Activated naive CD4-positive, alpha-beta T cell treated with Interleukin-2 at 50 U/mL for 16 hours (primary cell): ENCODE data around the gene EFNA1.

Source experiments
- DNase-seq: peaks from one replicate; pipeline ENCODE4 v3.0.0-alpha.2; 2020

EFNA1 gene

DNA sequence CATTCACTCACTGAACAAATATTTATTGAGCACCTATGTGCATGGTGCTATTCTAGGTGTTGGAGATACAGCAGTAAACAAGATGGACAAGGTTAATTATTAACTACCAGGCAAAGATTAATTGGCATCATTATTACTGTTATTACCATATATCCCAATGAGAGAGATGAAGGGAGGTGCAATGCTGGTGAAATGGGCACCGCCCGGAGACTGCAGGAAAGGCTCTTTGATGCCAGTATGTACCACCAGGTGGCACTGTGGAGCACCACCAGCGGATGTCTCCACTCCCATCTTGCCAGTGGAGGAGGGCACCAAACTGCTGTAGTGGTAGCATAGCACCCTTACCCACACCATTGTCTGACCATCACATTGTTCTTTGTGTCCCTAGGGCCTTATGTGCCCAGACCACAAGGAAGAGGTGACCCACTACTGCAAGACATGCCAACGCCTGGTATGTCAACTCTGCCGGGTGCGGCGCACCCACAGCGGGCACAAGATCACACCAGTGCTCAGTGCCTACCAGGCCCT is 48.9 kb downstream of the EFNA1 start:
- peak; percentile 86 for DNase-seq

- DNase-seq, result no peak
Measured at GRCh38 chr1:155177192-155177917, 49.7 kb downstream of the EFNA1 start.

- no peak for DNase-seq
Measured at GRCh38 chr1:155177918-155178281, 50.2 kb downstream of the EFNA1 start.

DNA sequence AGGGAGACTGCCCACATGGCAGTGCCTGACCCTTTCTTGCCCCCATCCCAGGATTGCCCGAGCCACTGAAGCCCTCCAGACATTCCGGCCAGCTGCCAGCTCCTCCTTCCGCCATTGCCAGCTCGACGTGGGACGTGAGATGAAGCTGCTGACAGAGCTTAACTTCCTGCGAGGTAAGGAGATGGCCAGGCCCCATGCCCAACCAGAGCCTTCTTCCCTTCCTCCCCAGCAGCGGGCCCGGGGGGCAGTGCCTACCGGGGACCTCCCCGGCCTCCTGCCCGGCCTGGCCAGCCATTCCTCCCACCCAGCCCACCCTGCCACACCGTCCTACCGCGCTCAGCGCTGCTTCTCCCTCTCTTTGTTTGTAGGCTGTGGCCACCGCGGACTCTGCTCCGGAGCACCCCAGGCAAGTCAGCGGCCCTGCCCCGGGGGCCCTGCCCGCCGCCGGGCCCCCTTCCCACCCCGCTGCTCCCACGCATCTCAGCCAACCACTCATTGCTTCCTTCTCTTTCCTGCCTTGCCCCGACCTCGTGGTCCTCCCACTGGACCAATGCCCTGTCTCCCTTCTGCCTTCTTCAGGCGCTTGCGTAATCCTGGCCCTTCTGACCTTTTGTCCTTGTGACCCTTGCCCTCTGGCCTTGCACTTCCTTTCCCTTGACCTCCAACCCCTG is 50.9 kb downstream of the EFNA1 start:
- no peak for DNase-seq

DNA sequence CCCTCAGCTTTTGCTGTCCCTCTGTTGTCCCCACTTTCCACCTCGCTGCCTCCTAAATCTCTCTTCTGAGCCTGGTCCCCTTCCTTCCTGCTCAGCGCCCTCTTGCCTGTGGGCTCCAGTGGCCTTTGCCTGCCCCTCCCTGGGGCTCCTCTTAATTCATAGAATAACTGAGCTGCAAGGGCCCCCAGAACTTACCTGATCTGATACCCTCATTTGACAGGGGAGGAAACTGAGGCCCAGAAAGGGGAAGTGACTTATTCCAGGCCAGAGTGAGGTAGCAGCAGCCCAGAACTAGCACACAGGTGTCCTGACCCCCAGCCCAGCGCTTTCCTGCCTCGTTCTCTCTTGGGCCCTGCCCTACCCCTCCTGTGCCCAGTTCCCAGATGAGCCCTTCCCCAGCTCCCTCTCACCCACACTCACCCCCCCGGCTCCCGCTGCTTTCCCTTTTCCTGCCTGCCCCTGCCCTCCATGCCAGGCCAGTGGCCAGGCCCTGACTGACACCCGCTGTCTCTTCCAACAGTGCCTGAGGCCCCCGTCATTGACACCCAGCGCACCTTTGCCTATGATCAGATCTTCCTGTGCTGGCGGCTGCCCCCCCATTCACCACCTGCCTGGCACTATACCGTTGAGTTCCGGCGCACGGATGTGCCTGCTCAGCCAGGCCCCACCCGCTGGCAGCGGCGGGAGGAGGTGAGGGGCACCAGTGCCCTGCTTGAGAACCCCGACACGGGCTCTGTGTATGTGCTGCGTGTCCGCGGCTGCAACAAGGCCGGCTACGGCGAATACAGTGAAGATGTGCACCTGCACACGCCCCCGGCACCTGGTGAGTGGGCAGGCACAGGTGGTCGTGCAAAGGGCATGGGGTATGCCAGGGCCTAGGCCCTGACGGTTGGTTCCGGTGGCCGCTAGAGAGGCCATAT is 51.7 kb downstream of the EFNA1 start:
- no peak for DNase-seq

DNA sequence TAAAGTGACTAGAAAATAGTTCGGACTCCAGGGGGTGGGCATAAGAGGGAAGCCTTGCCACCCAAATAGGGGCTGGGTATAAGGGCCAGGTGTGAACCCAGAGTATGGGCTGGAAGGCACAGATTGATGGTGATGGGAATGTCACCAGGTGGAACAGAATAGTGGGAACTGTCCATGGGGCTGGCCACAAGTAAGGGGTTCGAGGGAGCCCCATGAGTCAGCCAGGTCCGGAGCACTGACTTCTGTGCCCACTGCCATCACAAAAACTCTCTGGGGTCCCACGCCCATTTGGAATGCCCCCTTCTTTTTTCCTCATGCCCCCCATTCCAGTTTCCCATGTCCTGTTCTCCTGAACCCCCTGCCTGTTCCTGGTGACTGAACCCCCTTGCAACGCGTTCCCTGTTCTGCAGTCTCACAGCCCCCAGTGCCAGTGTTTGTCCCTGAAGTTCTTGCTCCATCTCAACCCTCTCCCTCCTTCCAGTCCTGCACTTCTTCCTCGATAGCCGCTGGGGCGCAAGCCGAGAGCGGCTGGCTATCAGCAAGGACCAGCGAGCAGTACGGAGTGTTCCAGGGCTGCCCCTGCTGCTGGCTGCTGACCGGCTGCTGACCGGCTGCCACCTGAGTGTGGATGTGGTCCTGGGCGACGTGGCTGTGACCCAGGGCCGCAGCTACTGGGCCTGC is 53.8 kb downstream of the EFNA1 start:
- no peak for DNase-seq

GRCh38 chr1:155182052-155182550 is 54.4 kb downstream of the EFNA1 start:
- no peak for DNase-seq

- no peak for DNase-seq
Measured at GRCh38 chr1:155183775-155184221, 56.1 kb downstream of the EFNA1 start.

DNA sequence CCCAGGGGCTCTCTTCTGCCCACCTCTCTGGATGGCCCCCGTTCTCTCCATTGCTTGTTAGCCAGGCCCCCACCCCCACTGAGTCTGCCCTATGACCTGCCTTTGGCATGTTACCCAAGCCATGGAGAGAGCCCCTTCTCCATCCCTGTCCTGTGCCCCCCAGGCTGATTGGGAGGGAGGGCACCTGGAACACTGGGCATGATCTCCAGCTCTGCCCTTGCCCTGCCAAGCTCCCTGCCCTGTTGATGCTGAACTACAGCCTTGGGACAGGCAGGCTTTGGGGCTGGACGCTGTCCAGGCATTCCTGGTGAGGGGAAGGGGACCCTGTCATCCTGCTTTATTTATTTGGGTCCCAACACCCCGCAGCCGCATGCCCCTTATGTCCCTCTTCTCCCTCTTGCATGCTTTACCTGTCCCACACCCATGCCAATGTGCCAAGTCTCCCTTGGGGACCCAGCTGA is 56.7 kb downstream of the EFNA1 start:
- DNase-seq, result no peak
